ENCODE results near the gene PCMT1. TPM values are rescaled to one million over a fixed set of nuclear protein-coding genes. Genes with fewer than 3 reads are reported as not detected.
"Not testable (repeated sequence)": the region's sequence is repeated elsewhere in the genome, so short reads cannot be mapped to it uniquely, and the experiment has no call there.

Gene PCMT1
- total RNA-seq, 2 experiments from 2014 or later, result 117 to 125 TPM

GRCh38 chr6:149847939-149848267, 98.4 kb downstream of the PCMT1 start:
- intact Hi-C loops (cut with micrococcal nuclease; ENCODE audit: unreplicated experiment), result no loop called here
- no peak for TF ChIP-seq EZH2phosphoT487 (IDR thresholded peaks at IDR 0.05; ENCODE audit: borderline replicate concordance, low read depth, low read length)
- TF ChIP-seq CTCF (conservative IDR thresholded peaks at IDR 0.05; ENCODE audit: low read length), result no peak
- no peak overlapping the region for H3K4me3 ChIP-seq (ENCODE audit: low read depth, low read length, poor library complexity, severe bottlenecking)
- no peaks in the 10 kb centered on the region for H3K9me3 ChIP-seq (ENCODE audit: low read length)
- H4K20me1 ChIP-seq (ENCODE audit: insufficient read depth, low read length), result no peaks in the 10 kb centered on the region
- DNase-seq (ENCODE audit: low spot score), result no peak
- H3K79me2 ChIP-seq (ENCODE audit: insufficient read depth, low read depth, low read length), result no peaks in the 10 kb centered on the region
- no peak overlapping the region for H3K27ac ChIP-seq (ENCODE audit: low read depth, low read length, poor library complexity, severe bottlenecking)
- H3K9me2 ChIP-seq (ENCODE audit: insufficient read depth, low read length), result no peaks in the 10 kb centered on the region
- H3K4me1 ChIP-seq (ENCODE audit: insufficient read depth, low read length, poor library complexity, severe bottlenecking), result peaks cover 16% of the 10 kb centered on the region
- BruUV-seq (replicated peaks), result no TSS peak
- CTCF ChIA-PET (ENCODE audit: unreplicated experiment), result no interaction called here
- H3K4me2 ChIP-seq (ENCODE audit: low read length), result no peak overlapping the region
- no peak overlapping the region for H2AFZ ChIP-seq (ENCODE audit: low read length)
- POLR2A ChIA-PET, result no interaction called here
- no peaks in the 10 kb centered on the region for H3K36me3 ChIP-seq (ENCODE audit: insufficient read depth, low read length)

- H3K9me3 ChIP-seq (ENCODE audit: low read length); H4K20me1 ChIP-seq (ENCODE audit: insufficient read depth, low read length); DNase-seq (ENCODE audit: low spot score); BruUV-seq (replicated peaks); H3K4me3 ChIP-seq (ENCODE audit: low read depth, low read length, poor library complexity, severe bottlenecking); POLR2A ChIA-PET; H2AFZ ChIP-seq (ENCODE audit: low read length); H3K27ac ChIP-seq (ENCODE audit: low read depth, low read length, poor library complexity, severe bottlenecking); H3K36me3 ChIP-seq (ENCODE audit: insufficient read depth, low read length); H3K9me2 ChIP-seq (ENCODE audit: insufficient read depth, low read length); CTCF ChIA-PET (ENCODE audit: unreplicated experiment); intact Hi-C loops (cut with micrococcal nuclease; ENCODE audit: unreplicated experiment); H3K4me2 ChIP-seq (ENCODE audit: low read length); H3K79me2 ChIP-seq (ENCODE audit: insufficient read depth, low read depth, low read length): not testable (repeated sequence)
- H3K4me1 ChIP-seq (ENCODE audit: insufficient read depth, low read length, poor library complexity, severe bottlenecking), result peaks cover 19% of the 10 kb centered on the region
Observed at GRCh38 chr6:149848343-149848742, 98.8 kb downstream of the PCMT1 start.

- intact Hi-C loops (cut with micrococcal nuclease; ENCODE audit: unreplicated experiment), result no loop called here
- DNase-seq (ENCODE audit: low spot score), result peak; percentile 14
- H3K4me3 ChIP-seq (ENCODE audit: low read depth, low read length, poor library complexity, severe bottlenecking), result peak overlapping the region; percentile 59
- peak overlapping the region; percentile 22 for H3K27ac ChIP-seq (ENCODE audit: low read depth, low read length, poor library complexity, severe bottlenecking)
- H3K9me3 ChIP-seq (ENCODE audit: low read length), result no peaks in the 10 kb centered on the region
- H2AFZ ChIP-seq (ENCODE audit: low read length), result peak overlapping the region; percentile 89
- no TSS peak for BruUV-seq (replicated peaks)
- POLR2A ChIA-PET, result interaction anchor here (1.1 kb wide), 1 partner anchor 20 kb away, joined by 3 read pairs; no protein-coding TSS in a partner anchor
- no peaks in the 10 kb centered on the region for H3K9me2 ChIP-seq (ENCODE audit: insufficient read depth, low read length)
- no peaks in the 10 kb centered on the region for H3K36me3 ChIP-seq (ENCODE audit: insufficient read depth, low read length)
- H3K4me2 ChIP-seq (ENCODE audit: low read length), result peak overlapping the region; percentile 83
- H3K4me1 ChIP-seq (ENCODE audit: insufficient read depth, low read length, poor library complexity, severe bottlenecking), result peaks cover 19% of the 10 kb centered on the region
- no peaks in the 10 kb centered on the region for H3K79me2 ChIP-seq (ENCODE audit: insufficient read depth, low read depth, low read length)
- CTCF ChIA-PET (ENCODE audit: unreplicated experiment), result no interaction called here
- H4K20me1 ChIP-seq (ENCODE audit: insufficient read depth, low read length), result no peaks in the 10 kb centered on the region
- TF ChIP-seq EZH2phosphoT487 (IDR thresholded peaks at IDR 0.05; ENCODE audit: borderline replicate concordance, low read depth, low read length) (no peak), CTCF (conservative IDR thresholded peaks at IDR 0.05; ENCODE audit: low read length) (no peak)
Observed at GRCh38 chr6:149851461-149852110, 102.0 kb downstream of the PCMT1 start.

Data from OCI-LY7 (cell line).